HEK293 (cell line): ENCODE measurements around the gene KANTR.

Experiments
- ATF2 ChIP-seq: fragments of 450-650 bp; formaldehyde crosslinking; IDR thresholded peaks from 2 replicates; pipeline ENCODE4 v1.5.1; 2016; ENCODE audit warnings: missing biosample characterization, missing genetic modification characterization, low read depth
- BCL11A ChIP-seq: fragments of 450-650 bp; formaldehyde crosslinking; IDR thresholded peaks from 2 replicates; pipeline ENCODE4 v1.5.1; 2016; ENCODE audit warnings: low read depth, missing biosample characterization, missing genetic modification characterization
- EGR2 ChIP-seq: fragments of 450-650 bp; formaldehyde crosslinking; IDR thresholded peaks from 2 replicates; pipeline ENCODE4 v1.5.1; 2016; ENCODE audit warnings: low read depth, missing biosample characterization, missing genetic modification characterization
- HOXA7 ChIP-seq: sonication (generic); formaldehyde crosslinking; IDR thresholded peaks from 2 replicates; pipeline ENCODE4 v1.8.1; 2022; ENCODE audit warnings: missing genetic modification reagents, borderline replicate concordance
- HOXC10 ChIP-seq: sonication (generic); formaldehyde crosslinking; IDR thresholded peaks from 2 replicates; pipeline ENCODE4 v1.8.1; 2023; ENCODE audit warnings: mild to moderate bottlenecking, missing genetic modification reagents
- PATZ1 ChIP-seq: fragments of 450-650 bp; formaldehyde crosslinking; IDR thresholded peaks from 2 replicates; pipeline ENCODE4 v1.5.1; 2016; ENCODE audit warnings: missing biosample characterization, missing genetic modification characterization
- PRDM2 ChIP-seq: fragments of 450-650 bp; formaldehyde crosslinking; IDR thresholded peaks from 2 replicates; pipeline ENCODE4 v1.5.1; 2016; ENCODE audit warnings: missing biosample characterization, missing genetic modification characterization, borderline replicate concordance
- PRDM4 ChIP-seq: fragments of 450-650 bp; formaldehyde crosslinking; IDR thresholded peaks from 2 replicates; pipeline ENCODE4 v1.5.1; 2017; ENCODE audit warnings: missing biosample characterization, missing genetic modification characterization
- RBAK ChIP-seq: fragments of 450-650 bp; formaldehyde crosslinking; IDR thresholded peaks from 2 replicates; pipeline ENCODE4 v1.5.1; 2016; ENCODE audit warnings: missing biosample characterization, missing genetic modification characterization
- SALL2 ChIP-seq: fragments of 450-650 bp; formaldehyde crosslinking; IDR thresholded peaks from 2 replicates; pipeline ENCODE4 v1.5.0; 2017; ENCODE audit warnings: missing biosample characterization, mild to moderate bottlenecking, missing genetic modification characterization, borderline replicate concordance
- SP3 ChIP-seq: fragments of 450-650 bp; formaldehyde crosslinking; IDR thresholded peaks from 2 replicates; pipeline ENCODE4 v1.5.1; 2016; ENCODE audit warnings: missing biosample characterization, missing genetic modification characterization
- WT1 ChIP-seq: fragments of 450-650 bp; formaldehyde crosslinking; IDR thresholded peaks from 2 replicates; pipeline ENCODE4 v1.5.1; 2016; ENCODE audit warnings: missing biosample characterization, missing genetic modification characterization
- YY2 ChIP-seq: fragments of 450-650 bp; formaldehyde crosslinking; IDR thresholded peaks from 2 replicates; pipeline ENCODE4 v1.5.1; 2016; ENCODE audit warnings: missing biosample characterization, missing genetic modification characterization
- ZFHX2 ChIP-seq: fragments of 450-650 bp; formaldehyde crosslinking; conservative IDR thresholded peaks from 2 replicates; pipeline ENCODE4 v1.5.1; 2016; ENCODE audit warnings: missing biosample characterization, missing genetic modification characterization
- ZNF114 ChIP-seq: fragments of 450-650 bp; formaldehyde crosslinking; IDR thresholded peaks from 2 replicates; pipeline ENCODE4 v1.5.0; 2017; ENCODE audit warnings: missing biosample characterization, missing genetic modification characterization
- ZNF138 ChIP-seq: fragments of 450-650 bp; formaldehyde crosslinking; IDR thresholded peaks from 2 replicates; pipeline ENCODE4 v1.5.1; 2016; ENCODE audit warnings: missing biosample characterization, missing genetic modification characterization, borderline replicate concordance
- ZNF175 ChIP-seq: fragments of 450-650 bp; formaldehyde crosslinking; IDR thresholded peaks from 2 replicates; pipeline ENCODE4 v1.5.1; 2016; ENCODE audit warnings: missing biosample characterization, missing genetic modification characterization
- ZNF324 ChIP-seq: fragments of 450-650 bp; formaldehyde crosslinking; IDR thresholded peaks from 2 replicates; pipeline ENCODE4 v1.5.1; 2016; ENCODE audit warnings: missing biosample characterization, missing genetic modification characterization
- ZNF362 ChIP-seq: fragments of 450-650 bp; formaldehyde crosslinking; IDR thresholded peaks from 2 replicates; pipeline ENCODE4 v1.5.1; 2016; ENCODE audit warnings: missing biosample characterization, missing genetic modification characterization
- ZNF366 ChIP-seq: fragments of 450-650 bp; formaldehyde crosslinking; conservative IDR thresholded peaks from 2 replicates; pipeline ENCODE4 v1.5.1; 2016; ENCODE audit warnings: missing biosample characterization, missing genetic modification characterization
- ZNF433 ChIP-seq: fragments of 450-650 bp; formaldehyde crosslinking; IDR thresholded peaks from 2 replicates; pipeline ENCODE4 v1.5.1; 2016; ENCODE audit warnings: missing biosample characterization, missing genetic modification characterization, low read depth
- ZNF513 ChIP-seq: fragments of 450-650 bp; IDR thresholded peaks from 2 replicates; pipeline ENCODE4 v1.5.1; 2018; ENCODE audit warnings: missing biosample characterization, missing genetic modification characterization
- ZNF76 ChIP-seq: fragments of 450-650 bp; formaldehyde crosslinking; IDR thresholded peaks from 2 replicates; pipeline ENCODE4; 2016; ENCODE audit warnings: low read depth, missing biosample characterization, missing genetic modification characterization, borderline replicate concordance
- ZNF792 ChIP-seq: fragments of 450-650 bp; formaldehyde crosslinking; IDR thresholded peaks from 2 replicates; pipeline ENCODE4 v1.5.1; 2016; ENCODE audit warnings: missing biosample characterization, missing genetic modification characterization

The KANTR gene

GRCh38 chrX:53082773-53083616, 10.9 kb upstream of the KANTR start (continued):
- peak; percentile 19; the same call in 1 of the 2 replicates for TF ChIP-seq RBAK (tag by site-specific recombination)
- no peak for TF ChIP-seq HOXA7 (CRISPR knock-in tag)
- no peak for TF ChIP-seq ZNF324 (tag by site-specific recombination)
- TF ChIP-seq ZFHX2 (tag by site-specific recombination) = peak; percentile 51; the same call in 1 of the 2 replicates
- no peak for TF ChIP-seq ZNF114 (tag by site-specific recombination)
- 0 out of 2 replicates have a peak, but pooled peaks have one; percentile 32 for TF ChIP-seq SALL2
- TF ChIP-seq ZNF366 = peak; percentile 61; the same call in 1 of the 2 replicates
- no peak for TF ChIP-seq ATF2 (tag by site-specific recombination)
- TF ChIP-seq ZNF513 (tag by site-specific recombination) = peak; percentile 80
- TF ChIP-seq SP3 = 0 out of 2 replicates have a peak, but pooled peaks have one; percentile 18
- TF ChIP-seq BCL11A = no peak
- TF ChIP-seq HOXC10 (CRISPR knock-in tag) = no peak
- peak; percentile 73 for TF ChIP-seq PRDM4 (tag by site-specific recombination)
- TF ChIP-seq ZNF175 (tag by site-specific recombination) = no peak
- TF ChIP-seq PRDM2 (tag by site-specific recombination) = no peak
- no peak for TF ChIP-seq ZNF362
- no peak for TF ChIP-seq ZNF792
- TF ChIP-seq ZNF76 (tag by site-specific recombination) = no peak
- no peak for TF ChIP-seq YY2 (tag by site-specific recombination)
- TF ChIP-seq PATZ1 (tag by site-specific recombination) = peak; percentile 25; the same call in 1 of the 2 replicates
- no peak; the same call in 1 of the 2 replicates for TF ChIP-seq EGR2 (tag by site-specific recombination)
- no peak for TF ChIP-seq ZNF433 (tag by site-specific recombination)
- TF ChIP-seq WT1 (tag by site-specific recombination) = no peak
- TF ChIP-seq ZNF138 (tag by site-specific recombination) = no peak
